Kidney (tissue), 14 donors: ENCODE data around the gene ZKSCAN5. TPM values are rescaled to one million over a fixed set of nuclear protein-coding genes. Genes with fewer than 3 reads are reported as not detected.

Source experiments
- DNase-seq, 5 donors: peaks; one replicate each; pipeline ENCODE4 v3.0.0-alpha.2; 2013 to 2020
- FAIRE-seq: peaks from 2 replicates; lab custom pipeline; 2012; peaks lifted over from hg19 to GRCh38; lab: Jason Lieb, UNC
- H3K27ac ChIP-seq, 2 donors: one replicate each; pipeline ENCODE4 v1.7.0; 2013; ENCODE audit warnings: low read depth in 2 of 2, low read length in 2 of 2, inconsistent platforms in 1 of 2
- H3K27me3 ChIP-seq: one replicate; pipeline ENCODE4 v1.7.1; 2013; ENCODE audit warnings: low read length, inconsistent platforms; ENCODE audit not compliant: control insufficient read depth, insufficient read depth
- H3K36me3 ChIP-seq, 3 donors: one replicate each; pipeline versions ENCODE4 v1.7.0 to v1.7.1; 2013; ENCODE audit warnings: low read length in 3 of 3, control low read depth in 1 of 3, inconsistent platforms in 1 of 3; ENCODE audit not compliant: insufficient read depth in 3 of 3, control insufficient read depth in 2 of 3
- H3K4me1 ChIP-seq, 3 donors: one replicate each; pipeline versions ENCODE4 v1.7.0 to v1.7.1; 2013; ENCODE audit warnings: low read length in 3 of 3, inconsistent platforms in 1 of 3, low read depth in 1 of 3; ENCODE audit not compliant: control insufficient read depth in 2 of 3, insufficient read depth in 2 of 3
- H3K4me3 ChIP-seq, 3 donors: one replicate each; pipeline versions ENCODE4 v1.7.0 to v1.8.1; 2013; ENCODE audit warnings: low read length in 3 of 3, control low read depth in 1 of 3, inconsistent platforms in 1 of 3
- H3K9ac ChIP-seq, 3 donors: one replicate each; pipeline versions ENCODE4 v1.7.0 to v1.7.1; 2013; ENCODE audit warnings: low read length in 3 of 3, control low read depth in 1 of 3, inconsistent platforms in 1 of 3
- H3K9me3 ChIP-seq, 3 donors: one replicate each; pipeline versions ENCODE4 v1.7.0 to v1.7.1; 2013; ENCODE audit warnings: low read length in 3 of 3, control low read depth in 1 of 3, inconsistent platforms in 1 of 3; ENCODE audit not compliant: control insufficient read depth in 2 of 3, insufficient read depth in 1 of 3
- CTCF ChIP-seq: IDR thresholded peaks from 3 replicates; pipeline ENCODE4 v1.5.1; 2012; ENCODE audit warnings: mild to moderate bottlenecking, moderate library complexity, borderline replicate concordance; ENCODE audit not compliant: insufficient read depth; ENCODE audit errors: extremely low read depth
- intact Hi-C: fragments of 100-400 bp; cut with DNase I; formaldehyde crosslinking; loops from one replicate; pipeline ENCODE4 v1.11.1; 2022
- polyA plus RNA-seq: library from polyadenylated mRNA; stranded (reverse); fragments of 350-450 nt; fragmentation: Illumina TruSeq; extraction: RNeasy Lipid Tissue Mini Kit (QIAGEN cat#74804); gene quantifications from one replicate; pipeline ENCODE4 v1.2.3, GENCODE V29; 2014; ENCODE audit warnings: low read depth, low replicate concordance; ENCODE audit not compliant: insufficient read depth
- total RNA-seq: library from RNA; stranded (reverse); fragmentation: NEBNext Ultra II Directional; extraction: Animal tissue kit (Norgen Biotek cat#: 25700); gene quantifications from one replicate; pipeline ENCODE4 v1.2.1, GENCODE V29; 2021
- donor health status: control.
- donor health status: control.
- donor health status: control.
- donor health status: control.
- donor health status: control.
- donor health status: DM: yes; HTN: yes; CAD: no.
- donor health status: Normal renal cell carcinoma (clear cell type).

Gene ZKSCAN5
- total and polyA plus RNA-seq, 2 donors from 2014 or later, result 4.6 to 9.1 TPM

- H3K9me3 ChIP-seq, result peaks cover 0 to 29% (median 5%) of the 10 kb centered on the region in 3 donors
- no peaks in the 10 kb centered on the region for H3K36me3 ChIP-seq
- H3K27me3 ChIP-seq, result no peaks in the 10 kb centered on the region
- FAIRE-seq, result no peak
- no peak overlapping the region for H3K27ac ChIP-seq
- no peak overlapping the region for H3K9ac ChIP-seq
- intact Hi-C loops, result no loop called here
- TF ChIP-seq CTCF, result no peak
- peak in 1 of 5 donors; percentile 6 for DNase-seq
- no peak overlapping the region for H3K4me3 ChIP-seq
- no peaks in the 10 kb centered on the region for H3K4me1 ChIP-seq
These were observed 34.9 kb downstream of the ZKSCAN5 start for GRCh38 chr7:99539213-99539811.

- FAIRE-seq, result no peak
- Histone ChIP-seq H3K4me3 (no peak overlapping the region), H3K9me3 (peaks cover 0 to 26% (median 5%) of the 10 kb centered on the region in 3 donors), H3K4me1 (no peaks in the 10 kb centered on the region), H3K27ac (no peak overlapping the region), H3K36me3 (no peaks in the 10 kb centered on the region), H3K9ac (no peak overlapping the region), H3K27me3 (no peaks in the 10 kb centered on the region)
- peak in 1 of 5 donors; percentile 22 for DNase-seq
- no peak for TF ChIP-seq CTCF
- intact Hi-C loops, result no loop called here
These were observed 36.1 kb downstream of the ZKSCAN5 start for GRCh38 chr7:99540542-99540941.

- Histone ChIP-seq H3K9me3 (peaks cover 0 to 26% (median 5%) of the 10 kb centered on the region in 3 donors), H3K4me3 (no peak overlapping the region), H3K27ac (no peak overlapping the region), H3K9ac (no peak overlapping the region), H3K4me1 (no peaks in the 10 kb centered on the region), H3K36me3 (no peaks in the 10 kb centered on the region), H3K27me3 (no peaks in the 10 kb centered on the region)
- TF ChIP-seq CTCF, result no peak
- DNase-seq (peak in 1 of 5 donors; percentile 8), FAIRE-seq (no peak)
- intact Hi-C loops, result no loop called here
These were observed 36.8 kb downstream of the ZKSCAN5 start for GRCh38 chr7:99541212-99541611.
